Fibroblast of villous mesenchyme (primary cell): Measurements from ENCODE around the gene ZNF609. TPM values are rescaled to one million over a fixed set of nuclear protein-coding genes. Genes with fewer than 3 reads are reported as not detected.

Source experiments
- DNase-seq: peaks from one replicate; pipeline ENCODE4 v3.0.0-alpha.2; 2010; ENCODE audit warnings: low read depth
- H3K4me3 ChIP-seq: 2 replicates; pipeline ENCODE4 v1.5.1; 2011; ENCODE audit warnings: low read depth, mild to moderate bottlenecking, low read length
- total RNA-seq: library from RNA; depleted of rRNA; stranded (reverse); fragments of >200 nt; gene quantifications from 2 replicates; pipeline ENCODE4 v1.2.3, GENCODE V29; 2012
- TF ChIP-seq, protein P1 (sequence below): IDR thresholded peaks from 2 replicates; pipeline ENCODE4 v1.5.1; 2012; ENCODE audit warnings: low read depth, mild to moderate bottlenecking, low read length; ENCODE audit not compliant: insufficient read depth

ZNF609 gene
- total RNA-seq, 1 donor: 22.5 TPM

DNA sequence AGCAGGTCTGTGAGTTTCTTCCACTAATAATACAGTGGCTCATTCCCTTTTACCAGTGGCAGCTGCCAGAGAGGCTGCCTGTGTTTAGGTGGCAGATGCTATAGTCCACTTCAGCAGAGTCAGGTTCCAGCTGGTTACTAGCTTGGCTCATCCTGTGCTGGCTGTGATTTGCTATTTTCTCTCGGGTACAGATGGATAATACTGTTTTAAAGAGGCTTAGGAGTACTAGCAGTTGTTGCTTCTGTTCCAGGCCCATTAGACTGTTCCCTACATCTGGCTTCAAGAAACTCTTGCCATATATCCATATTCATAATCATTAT is 41.0 kb downstream of the ZNF609 start:
- TF ChIP-seq, protein P1, sequence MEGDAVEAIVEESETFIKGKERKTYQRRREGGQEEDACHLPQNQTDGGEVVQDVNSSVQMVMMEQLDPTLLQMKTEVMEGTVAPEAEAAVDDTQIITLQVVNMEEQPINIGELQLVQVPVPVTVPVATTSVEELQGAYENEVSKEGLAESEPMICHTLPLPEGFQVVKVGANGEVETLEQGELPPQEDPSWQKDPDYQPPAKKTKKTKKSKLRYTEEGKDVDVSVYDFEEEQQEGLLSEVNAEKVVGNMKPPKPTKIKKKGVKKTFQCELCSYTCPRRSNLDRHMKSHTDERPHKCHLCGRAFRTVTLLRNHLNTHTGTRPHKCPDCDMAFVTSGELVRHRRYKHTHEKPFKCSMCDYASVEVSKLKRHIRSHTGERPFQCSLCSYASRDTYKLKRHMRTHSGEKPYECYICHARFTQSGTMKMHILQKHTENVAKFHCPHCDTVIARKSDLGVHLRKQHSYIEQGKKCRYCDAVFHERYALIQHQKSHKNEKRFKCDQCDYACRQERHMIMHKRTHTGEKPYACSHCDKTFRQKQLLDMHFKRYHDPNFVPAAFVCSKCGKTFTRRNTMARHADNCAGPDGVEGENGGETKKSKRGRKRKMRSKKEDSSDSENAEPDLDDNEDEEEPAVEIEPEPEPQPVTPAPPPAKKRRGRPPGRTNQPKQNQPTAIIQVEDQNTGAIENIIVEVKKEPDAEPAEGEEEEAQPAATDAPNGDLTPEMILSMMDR: no peak
- no peak for DNase-seq

DNA sequence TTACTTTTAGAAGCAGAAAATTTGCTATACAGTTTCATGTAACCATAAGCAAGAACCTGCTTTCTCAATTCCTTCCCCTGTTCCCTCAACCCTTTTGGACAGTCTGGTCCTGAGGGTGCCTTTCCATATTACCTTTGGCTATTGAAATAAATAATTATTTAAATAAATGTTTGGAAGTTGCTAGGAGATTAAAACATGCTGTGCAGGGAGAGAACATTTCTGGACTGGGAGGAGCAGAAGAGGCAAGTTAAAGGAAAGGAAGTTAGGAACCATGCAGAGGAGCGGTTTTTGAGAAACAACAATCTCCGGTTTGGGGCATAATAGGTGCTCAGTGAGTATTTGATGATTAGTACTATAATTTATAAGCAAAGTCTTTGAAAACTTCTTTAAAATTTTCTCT is 41.8 kb downstream of the ZNF609 start:
- H3K4me3 ChIP-seq: no peak overlapping the region
- TF ChIP-seq, protein P1: no peak
- DNase-seq: no peak

More for the DNA sequence above, 41.0 kb downstream of the ZNF609 start:
- H3K4me3 ChIP-seq: no peak overlapping the region

DNA sequence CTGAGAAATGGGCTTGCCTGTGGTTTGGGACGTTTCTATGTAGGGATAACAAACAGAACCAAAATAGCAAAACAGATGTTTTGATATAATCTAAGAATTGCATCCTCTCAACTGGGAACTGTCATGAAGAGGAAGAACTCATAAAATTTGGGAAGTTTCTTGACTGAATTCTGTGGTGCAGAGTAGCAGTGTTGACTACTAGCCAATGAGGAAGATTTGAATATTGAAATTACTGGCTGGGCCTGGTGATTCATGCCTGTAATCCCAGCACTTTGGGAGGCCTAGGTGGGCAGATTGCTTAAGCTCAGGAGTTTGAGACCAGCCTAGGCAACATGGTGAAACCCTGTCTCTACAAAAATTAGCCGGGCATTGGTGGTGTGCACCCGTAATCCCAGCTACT is 42.2 kb downstream of the ZNF609 start:
- DNase-seq: peak; percentile 45
- no peak overlapping the region for H3K4me3 ChIP-seq
- TF ChIP-seq, protein P1: no peak

DNA sequence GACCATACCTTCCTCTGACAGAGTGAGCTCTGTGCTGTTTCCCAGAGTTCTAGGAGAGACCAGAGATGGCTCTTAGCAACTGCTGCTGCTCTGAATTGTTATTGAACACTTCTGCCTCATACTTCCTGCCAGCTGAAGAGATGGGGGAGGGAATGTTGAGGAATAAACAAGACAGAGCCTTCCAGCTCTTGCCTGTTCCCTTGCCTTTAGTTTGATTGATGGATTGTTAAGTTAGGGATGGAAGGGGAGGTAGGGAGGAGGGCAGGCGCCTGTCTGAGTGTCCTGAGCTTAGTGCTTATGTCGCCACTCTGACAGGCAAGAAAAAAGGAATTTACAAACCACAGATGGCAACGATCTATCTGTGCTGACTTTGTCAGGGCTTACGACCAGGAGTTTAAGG is 42.8 kb downstream of the ZNF609 start:
- TF ChIP-seq, protein P1: no peak
- no peak overlapping the region for H3K4me3 ChIP-seq
- DNase-seq: peak; percentile 55

DNA sequence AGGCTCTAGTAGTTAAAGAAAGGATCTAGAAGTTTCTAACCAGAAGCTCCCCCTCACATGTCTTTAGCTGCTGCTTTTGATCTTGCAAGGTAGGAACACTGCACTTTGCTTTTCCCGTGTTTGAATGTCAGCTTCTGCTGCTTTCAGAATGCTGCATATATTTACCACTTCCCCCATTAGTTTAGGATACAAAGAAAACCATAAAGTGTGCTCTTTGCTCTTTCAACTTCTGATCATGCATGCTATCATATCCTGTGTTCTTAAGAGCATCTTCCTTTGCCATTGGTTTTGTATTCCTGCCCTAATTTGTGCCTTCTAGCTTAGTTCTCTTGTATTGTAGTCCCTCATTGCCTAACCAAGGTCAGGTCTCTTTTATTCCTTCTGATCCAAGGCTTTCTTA is 43.3 kb downstream of the ZNF609 start:
- TF ChIP-seq, protein P1: no peak
- no peak for DNase-seq
- no peak overlapping the region for H3K4me3 ChIP-seq

DNA sequence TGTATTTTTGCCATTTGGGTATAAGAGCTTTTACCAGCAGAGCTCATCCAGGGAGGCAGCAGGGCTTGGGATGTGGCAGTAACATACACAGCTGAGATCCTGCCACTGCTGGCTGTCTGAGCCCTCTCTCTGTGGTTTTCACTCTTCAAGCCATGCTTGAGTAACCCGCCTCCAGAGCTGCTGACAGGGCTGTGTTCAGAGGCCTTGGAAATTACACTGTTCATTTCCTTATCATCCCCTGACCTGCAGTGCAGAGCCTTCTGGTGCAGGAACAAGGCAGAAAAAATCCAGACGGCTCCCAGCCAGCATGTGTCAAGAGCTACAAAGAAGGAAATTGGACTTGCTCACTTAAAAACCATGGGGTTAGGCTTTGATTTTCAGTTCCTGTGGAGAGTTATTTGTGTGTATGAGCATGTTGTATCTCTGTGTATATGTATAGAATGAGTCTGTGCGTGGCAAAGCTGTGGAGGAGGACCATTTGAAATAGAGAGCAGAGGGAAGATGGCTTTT is 47.0 kb downstream of the ZNF609 start:
- TF ChIP-seq, protein P1: no peak
- no peak overlapping the region for H3K4me3 ChIP-seq
- DNase-seq: peak; percentile 96

DNA sequence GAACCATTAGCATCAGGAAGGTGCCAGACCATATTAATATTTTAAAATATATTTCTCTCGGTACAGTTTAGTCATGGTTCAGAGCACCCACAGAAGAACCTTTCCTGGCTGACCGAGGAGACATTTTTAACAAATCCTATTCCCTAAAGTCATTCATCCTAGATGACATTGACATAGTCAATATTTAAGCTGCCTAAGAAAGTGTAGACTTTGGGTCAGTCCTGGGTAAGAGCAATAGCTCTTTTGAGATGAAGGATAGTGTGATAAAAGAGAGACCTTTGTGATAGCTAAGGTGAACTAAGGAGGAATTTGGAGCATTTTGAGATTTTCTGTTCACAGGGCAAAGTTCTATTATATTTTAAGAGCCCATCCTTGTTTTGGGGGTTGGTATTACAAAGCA is 47.5 kb downstream of the ZNF609 start:
- DNase-seq: no peak
- no peak overlapping the region for H3K4me3 ChIP-seq
- TF ChIP-seq, protein P1: no peak
